Liver (tissue), 9 donors: ENCODE measurements around the gene INPP5A. TPM values are rescaled to one million over a fixed set of nuclear protein-coding genes. Genes with fewer than 3 reads are reported as not detected.

Experiments
- DNase-seq: peaks from one replicate; pipeline ENCODE4 v3.0.0-alpha.2; 2017; ENCODE audit warnings: low spot score
- H3K27ac ChIP-seq, 2 donors: one replicate each; pipeline ENCODE4 v1.7.0; 2013; ENCODE audit warnings: inconsistent platforms in 2 of 2, low read length in 2 of 2, control low read depth in 1 of 2, low read depth in 1 of 2, mild to moderate bottlenecking in 1 of 2
- H3K27me3 ChIP-seq, 4 donors: one replicate each; pipeline versions ENCODE4 v1.6.1 to v1.7.0; 2013; ENCODE audit warnings: low read length in 3 of 4, inconsistent platforms in 1 of 4, mild to moderate bottlenecking in 1 of 4, moderate library complexity in 1 of 4; ENCODE audit not compliant: control insufficient read depth in 4 of 4, insufficient read depth in 4 of 4
- H3K36me3 ChIP-seq, 4 donors: one replicate each; pipeline versions ENCODE4 v1.6.1 to v1.7.0; 2013; ENCODE audit warnings: low read length in 3 of 4, mild to moderate bottlenecking in 3 of 4, low read depth in 1 of 4, moderate library complexity in 1 of 4; ENCODE audit not compliant: control insufficient read depth in 4 of 4, insufficient read depth in 3 of 4
- H3K4me1 ChIP-seq, 4 donors: one replicate each; pipeline versions ENCODE4 v1.6.1 to v1.7.0; 2013; ENCODE audit warnings: low read length in 3 of 4, mild to moderate bottlenecking in 3 of 4, moderate library complexity in 1 of 4; ENCODE audit not compliant: control insufficient read depth in 4 of 4, insufficient read depth in 4 of 4
- H3K4me3 ChIP-seq, 3 donors: one replicate each; pipeline versions ENCODE4 v1.6.1 to v1.7.0; 2013; ENCODE audit warnings: low read length in 3 of 3, control low read depth in 1 of 3, low read depth in 1 of 3, mild to moderate bottlenecking in 1 of 3
- H3K9ac ChIP-seq, 2 donors: one replicate each; pipeline ENCODE4 v1.7.0; 2013; ENCODE audit warnings: low read length in 2 of 2, mild to moderate bottlenecking in 2 of 2, moderate library complexity in 2 of 2, control low read depth in 1 of 2, low read depth in 1 of 2
- H3K9me3 ChIP-seq, 4 donors: one replicate each; pipeline versions ENCODE4 v1.6.1 to v1.7.0; 2013; ENCODE audit warnings: low read length in 3 of 4; ENCODE audit not compliant: control insufficient read depth in 4 of 4
- ATF3 ChIP-seq: IDR thresholded peaks from 2 replicates; pipeline ENCODE4 v1.6.1; 2016; ENCODE audit warnings: antibody characterized with exemption
- EGR1 ChIP-seq, 2 donors: IDR thresholded peaks; 2 replicates each; pipeline ENCODE4 v1.6.1; 2016 to 2018; ENCODE audit warnings: antibody characterized with exemption in 2 of 2, low read depth in 2 of 2
- FOXA2 ChIP-seq: IDR thresholded peaks from 2 replicates; pipeline ENCODE4 v1.6.1; 2016; ENCODE audit warnings: antibody characterized with exemption
- GABPA ChIP-seq, 2 donors: IDR thresholded peaks in 1 of 2; conservative IDR thresholded peaks in 1 of 2; 2 replicates each; pipeline ENCODE4 v1.6.1; 2016; ENCODE audit warnings: antibody characterized with exemption in 2 of 2, mild to moderate bottlenecking in 1 of 2, moderate library complexity in 1 of 2
- HNF4A ChIP-seq, 2 donors: conservative IDR thresholded peaks; 2 replicates each; pipeline ENCODE4 v1.6.1; 2016; ENCODE audit warnings: antibody characterized with exemption in 2 of 2, mild to moderate bottlenecking in 2 of 2
- HNF4G ChIP-seq: IDR thresholded peaks from 2 replicates; pipeline ENCODE4 v1.6.1; 2016; ENCODE audit warnings: antibody characterized with exemption
- NR2F2 ChIP-seq: IDR thresholded peaks from 2 replicates; pipeline ENCODE4 v1.6.1; 2016; ENCODE audit warnings: antibody characterized with exemption
- RAD21 ChIP-seq, 2 donors: IDR thresholded peaks; 2 replicates each; pipeline ENCODE4 v1.6.1; 2016; ENCODE audit warnings: antibody characterized with exemption in 2 of 2, mild to moderate bottlenecking in 2 of 2
- TAF1 ChIP-seq: conservative IDR thresholded peaks from 2 replicates; pipeline ENCODE4 v1.6.1; 2016; ENCODE audit warnings: antibody characterized with exemption, mild to moderate bottlenecking
- ZBTB33 ChIP-seq: IDR thresholded peaks from 2 replicates; pipeline ENCODE4 v1.6.1; 2016; ENCODE audit warnings: antibody characterized with exemption
- WGBS: extraction: QIAGEN DNeasy Blood & Tissue Kit; methylation state at CpG from one replicate; pipeline ENCODE4 v1.1.7; 2013; 5-methylcytosine and 5-hydroxymethylcytosine counted together
- polyA plus RNA-seq, 2 donors: library from polyadenylated mRNA; stranded (reverse) in 1 of 2; unstranded in 1 of 2; fragments of 200-250 nt in 1 of 2; fragments of >200 nt in 1 of 2; fragmentation: Nextera tagmentation in 1 of 2; extraction: Ambion mirVana in 1 of 2; gene quantifications; one replicate each; pipeline versions ENCODE4 v1.2.1 to v1.2.3, GENCODE V29; 2013 to 2015
- total RNA-seq, 2 donors: library from RNA; depleted of rRNA; stranded (reverse); fragments of >200 nt; gene quantifications; one replicate each; pipeline ENCODE4 v1.2.3, GENCODE V29; 2014
- TF ChIP-seq, protein P1 (sequence below): IDR thresholded peaks from 2 replicates; pipeline ENCODE4 v1.6.1; 2016; ENCODE audit warnings: antibody characterized with exemption, mild to moderate bottlenecking
- donor health status: healthy.
- donor health status: healthy.
- donor health status: healthy.
- donor health status: healthy.
- donor health status: healthy.

INPP5A gene
- total and polyA plus RNA-seq, 4 donors = 4.3 to 26.5 (median 10.9) TPM

DNA sequence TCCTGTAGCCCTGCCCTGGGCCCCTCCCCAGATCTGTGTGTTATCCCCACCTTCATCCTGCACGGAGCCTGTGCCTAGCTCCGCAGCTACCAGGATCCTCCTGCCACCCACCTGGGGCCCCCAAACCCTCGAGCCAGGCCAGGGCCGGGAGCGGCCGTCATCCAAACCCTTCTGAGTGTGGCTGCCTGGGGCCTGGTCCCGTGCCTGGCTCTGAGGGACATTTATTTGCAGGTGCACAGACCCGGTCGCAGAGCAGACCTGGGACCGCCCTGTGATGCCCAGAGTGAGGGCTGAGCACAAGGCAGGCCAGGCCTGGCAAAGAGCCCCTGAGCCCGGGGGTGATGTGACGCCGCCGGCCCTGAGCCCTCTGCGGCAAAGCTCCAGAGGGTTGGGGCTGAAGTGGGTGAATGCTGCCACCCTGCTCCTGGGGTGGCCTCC, 27.4 kb upstream of the INPP5A start:
- DNase-seq = no peak
- TF ChIP-seq ZBTB33 (no peak), HNF4A (conservative IDR thresholded peaks at IDR 0.05) (no peak), GABPA (IDR thresholded peaks at IDR 0.05 in 1 of 2, conservative IDR thresholded peaks at IDR 0.05 in 1 of 2) (no peak), EGR1 (IDR thresholded peaks at IDR 0.05; ENCODE audit: low read depth in 2 of 2) (no peak), ATF3 (no peak), RAD21 (IDR thresholded peaks at IDR 0.05) (no peak), HNF4G (no peak)
- TF ChIP-seq, protein P1, sequence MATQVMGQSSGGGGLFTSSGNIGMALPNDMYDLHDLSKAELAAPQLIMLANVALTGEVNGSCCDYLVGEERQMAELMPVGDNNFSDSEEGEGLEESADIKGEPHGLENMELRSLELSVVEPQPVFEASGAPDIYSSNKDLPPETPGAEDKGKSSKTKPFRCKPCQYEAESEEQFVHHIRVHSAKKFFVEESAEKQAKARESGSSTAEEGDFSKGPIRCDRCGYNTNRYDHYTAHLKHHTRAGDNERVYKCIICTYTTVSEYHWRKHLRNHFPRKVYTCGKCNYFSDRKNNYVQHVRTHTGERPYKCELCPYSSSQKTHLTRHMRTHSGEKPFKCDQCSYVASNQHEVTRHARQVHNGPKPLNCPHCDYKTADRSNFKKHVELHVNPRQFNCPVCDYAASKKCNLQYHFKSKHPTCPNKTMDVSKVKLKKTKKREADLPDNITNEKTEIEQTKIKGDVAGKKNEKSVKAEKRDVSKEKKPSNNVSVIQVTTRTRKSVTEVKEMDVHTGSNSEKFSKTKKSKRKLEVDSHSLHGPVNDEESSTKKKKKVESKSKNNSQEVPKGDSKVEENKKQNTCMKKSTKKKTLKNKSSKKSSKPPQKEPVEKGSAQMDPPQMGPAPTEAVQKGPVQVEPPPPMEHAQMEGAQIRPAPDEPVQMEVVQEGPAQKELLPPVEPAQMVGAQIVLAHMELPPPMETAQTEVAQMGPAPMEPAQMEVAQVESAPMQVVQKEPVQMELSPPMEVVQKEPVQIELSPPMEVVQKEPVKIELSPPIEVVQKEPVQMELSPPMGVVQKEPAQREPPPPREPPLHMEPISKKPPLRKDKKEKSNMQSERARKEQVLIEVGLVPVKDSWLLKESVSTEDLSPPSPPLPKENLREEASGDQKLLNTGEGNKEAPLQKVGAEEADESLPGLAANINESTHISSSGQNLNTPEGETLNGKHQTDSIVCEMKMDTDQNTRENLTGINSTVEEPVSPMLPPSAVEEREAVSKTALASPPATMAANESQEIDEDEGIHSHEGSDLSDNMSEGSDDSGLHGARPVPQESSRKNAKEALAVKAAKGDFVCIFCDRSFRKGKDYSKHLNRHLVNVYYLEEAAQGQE = no peak
- Histone ChIP-seq H3K4me1 (peaks cover 0 to 9% (median under 1%) of the 10 kb centered on the region in 4 donors), H3K9me3 (peaks cover 0 to 3% (median 0%) of the 10 kb centered on the region in 4 donors), H3K9ac (no peak overlapping the region), H3K4me3 (no peak overlapping the region), H3K27ac (no peak overlapping the region), H3K27me3 (no peaks in the 10 kb centered on the region), H3K36me3 (no peaks in the 10 kb centered on the region)
- 92% methylated on average over 15 of the region's 15 CpGs for WGBS

- Histone ChIP-seq H3K27me3 (no peaks in the 10 kb centered on the region), H3K4me1 (peaks cover 0 to 12% (median 1%) of the 10 kb centered on the region in 4 donors), H3K27ac (no peak overlapping the region), H3K4me3 (no peak overlapping the region), H3K9me3 (no peaks in the 10 kb centered on the region), H3K9ac (no peak overlapping the region), H3K36me3 (no peaks in the 10 kb centered on the region)
- no peak for DNase-seq
- TF ChIP-seq FOXA2 = no peak
- TF ChIP-seq TAF1 = no peak
- TF ChIP-seq GABPA (IDR thresholded peaks at IDR 0.05 in 1 of 2, conservative IDR thresholded peaks at IDR 0.05 in 1 of 2) = no peak
- no peak for TF ChIP-seq NR2F2
- no peak for TF ChIP-seq HNF4G
- WGBS = 88% methylated on average over 23 of the region's 23 CpGs
Observed at GRCh38 chr10:132511121-132512051, 26.2 kb upstream of the INPP5A start.
